ENCODE results near the gene SLC28A3.

Gene SLC28A3

DNA sequence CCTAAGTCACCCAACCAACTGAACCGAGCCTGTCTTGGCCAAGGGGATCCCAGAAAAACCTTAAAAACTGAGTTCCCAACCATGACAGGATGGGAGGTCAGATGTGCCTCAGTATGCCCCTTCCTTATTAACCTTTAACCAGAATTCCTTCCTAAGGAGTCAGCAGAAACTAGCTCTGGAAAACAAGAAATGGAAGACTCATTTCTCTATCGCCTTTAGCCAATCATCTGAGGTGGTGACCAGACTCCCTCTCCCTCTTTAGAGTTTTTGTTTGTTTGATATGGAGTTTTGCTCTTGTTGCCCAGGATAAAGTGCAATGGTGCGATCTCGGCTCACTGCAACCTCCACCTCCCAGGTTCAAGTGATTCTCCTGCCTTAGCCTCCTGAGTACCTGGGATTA lies 37.5 kb downstream of the SLC28A3 start:
- in situ Hi-C loops (cut with HindIII; ENCODE audit: low sequenced_read_pairs), result no loop called here

GRCh38 chr9:84301851-84302250 lies 38.7 kb downstream of the SLC28A3 start:
- in situ Hi-C loops (cut with HindIII; ENCODE audit: low sequenced_read_pairs), result no loop called here

GRCh38 chr9:84300271-84300670 lies 40.3 kb downstream of the SLC28A3 start:
- in situ Hi-C loops (cut with HindIII; ENCODE audit: low sequenced_read_pairs), result no loop called here

GRCh38 chr9:84297162-84297821 lies 43.3 kb downstream of the SLC28A3 start:
- in situ Hi-C loops (cut with HindIII; ENCODE audit: low sequenced_read_pairs), result no loop called here

DNA sequence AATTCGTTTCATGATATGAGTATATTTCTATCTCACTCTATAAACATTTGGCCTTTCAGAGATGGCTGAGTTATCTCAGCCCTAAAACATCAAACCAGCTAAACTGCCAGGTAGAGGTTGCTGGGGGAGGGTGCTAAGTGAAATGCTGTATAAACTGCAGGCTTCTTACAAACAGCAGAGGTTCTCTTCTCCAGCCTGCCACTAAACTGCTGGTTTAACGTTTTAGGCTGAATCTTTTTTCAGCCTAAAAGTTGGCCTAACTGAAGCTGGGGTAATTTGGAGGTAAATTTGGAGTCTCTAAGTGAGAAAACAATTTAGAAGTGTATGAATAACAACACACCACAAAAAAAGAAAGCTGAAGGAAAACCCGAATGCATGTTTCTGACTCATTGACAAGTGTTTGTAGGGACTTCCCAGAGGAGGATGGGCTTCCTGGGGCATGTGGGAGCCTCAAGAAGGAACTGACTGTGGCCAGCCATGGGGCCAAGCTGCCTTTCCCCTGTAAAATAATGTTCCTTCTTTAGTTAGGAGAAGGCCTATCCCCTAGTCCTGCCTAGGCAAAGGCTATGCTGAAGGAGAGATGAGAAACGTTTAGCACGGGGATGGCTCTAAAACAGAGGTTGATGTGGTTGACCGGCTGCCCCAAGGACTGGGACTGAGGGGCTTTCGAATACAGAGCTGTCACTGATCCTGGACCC lies 44.3 kb downstream of the SLC28A3 start:
- in situ Hi-C loops (cut with HindIII; ENCODE audit: low sequenced_read_pairs), result no loop called here

DNA sequence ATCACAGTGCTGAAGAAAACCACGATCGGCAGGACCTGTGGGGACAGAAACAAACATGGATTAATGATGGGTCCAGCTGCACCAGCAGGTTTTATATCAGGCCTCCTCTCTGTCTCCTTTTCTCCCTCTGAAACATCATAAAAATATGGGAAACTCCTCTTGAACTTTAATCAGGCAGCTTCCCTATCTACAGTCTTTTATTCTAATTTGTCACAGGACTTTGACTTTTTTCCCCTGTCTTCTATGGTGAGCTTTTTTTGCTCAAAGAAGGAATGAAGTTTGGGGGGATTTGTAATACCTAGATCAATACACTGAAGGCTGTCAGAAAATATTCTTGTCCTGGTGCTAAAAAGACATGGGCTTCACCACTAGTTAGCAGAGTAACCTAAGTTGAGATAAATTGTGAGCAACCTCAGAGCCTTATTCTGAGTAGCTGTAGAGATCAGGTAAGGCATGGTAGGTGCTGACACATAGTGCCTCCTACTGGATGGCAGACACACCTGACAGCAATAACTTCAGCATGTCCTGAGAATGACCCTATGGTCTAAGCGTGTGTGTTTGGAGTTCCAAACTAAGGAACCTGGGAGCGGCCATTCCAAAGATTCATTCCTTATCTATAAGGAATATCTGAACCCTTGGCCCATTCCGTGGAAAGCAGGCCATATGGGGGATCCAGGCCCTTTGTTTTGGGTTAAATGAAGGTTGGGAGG lies 46.2 kb downstream of the SLC28A3 start:
- in situ Hi-C loops (cut with HindIII; ENCODE audit: low sequenced_read_pairs), result no loop called here

- in situ Hi-C loops (cut with HindIII; ENCODE audit: low sequenced_read_pairs), result no loop called here
These were observed 47.4 kb downstream of the SLC28A3 start for GRCh38 chr9:84293001-84293798.

DNA sequence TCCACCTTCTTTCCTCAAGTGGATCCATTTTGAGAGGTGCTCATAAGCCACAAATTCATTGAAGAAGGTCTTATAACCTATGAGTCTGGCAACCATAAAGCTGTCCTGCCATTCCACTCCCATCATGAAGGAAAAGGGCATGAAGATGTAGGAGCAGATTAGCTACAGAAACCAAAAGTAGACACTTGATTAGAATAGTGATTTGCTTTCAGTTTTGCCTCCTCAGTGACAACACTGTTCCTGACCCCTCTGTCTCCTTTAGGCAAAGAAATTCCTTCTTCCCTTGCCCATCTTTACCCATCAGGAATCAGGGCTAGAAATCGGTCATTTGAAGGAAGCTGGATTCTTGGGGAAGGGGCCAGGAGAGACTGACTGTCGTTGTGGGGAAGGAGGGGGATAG lies 55.2 kb downstream of the SLC28A3 start:
- in situ Hi-C loops (cut with HindIII; ENCODE audit: low sequenced_read_pairs), result no loop called here

DNA sequence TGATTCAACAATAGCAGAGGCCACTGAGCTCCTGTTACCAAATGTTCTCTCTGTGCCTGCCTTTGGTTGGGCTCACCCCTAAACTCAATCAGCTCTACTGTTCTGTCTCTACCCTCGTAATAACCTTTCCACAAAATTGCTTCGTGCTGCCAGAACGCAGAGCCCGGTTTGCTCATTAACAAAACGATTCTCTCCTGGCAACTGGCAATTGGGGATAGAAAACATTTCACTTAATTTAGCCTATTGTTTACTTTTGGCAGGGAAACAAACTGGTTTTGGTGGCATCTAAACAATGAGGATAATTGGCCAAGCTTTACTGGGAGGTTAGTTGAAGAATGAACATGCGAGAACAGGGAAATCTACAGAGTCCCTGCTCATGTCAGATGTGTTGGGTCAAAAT lies 56.6 kb downstream of the SLC28A3 start:
- in situ Hi-C loops (cut with HindIII; ENCODE audit: low sequenced_read_pairs), result no loop called here

DNA sequence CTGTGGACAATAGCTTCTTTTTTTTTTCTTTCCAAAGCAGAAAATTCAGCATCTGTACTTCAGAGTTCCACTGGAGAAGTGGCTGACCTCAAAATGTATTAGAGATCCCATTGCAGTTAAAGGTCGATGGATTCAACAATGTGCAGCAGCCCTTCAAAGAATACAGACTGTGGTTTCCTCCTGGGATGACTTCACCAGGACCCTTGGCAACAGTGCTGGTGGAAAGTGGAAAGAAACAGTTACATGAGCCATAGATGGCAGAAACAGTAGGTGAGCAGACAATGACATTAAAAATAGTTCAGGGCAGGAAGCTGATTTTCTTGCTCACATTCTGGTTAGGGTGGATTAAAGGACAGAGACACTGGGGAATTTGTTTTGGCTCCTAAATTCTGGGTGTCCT lies 62.4 kb downstream of the SLC28A3 start:
- in situ Hi-C loops (cut with HindIII; ENCODE audit: low sequenced_read_pairs), result no loop called here

GRCh38 chr9:84277646-84278045 lies 62.9 kb downstream of the SLC28A3 start:
- in situ Hi-C loops (cut with HindIII; ENCODE audit: low sequenced_read_pairs), result no loop called here

- in situ Hi-C loops (cut with HindIII; ENCODE audit: low sequenced_read_pairs), result no loop called here
These were observed 63.8 kb downstream of the SLC28A3 start for GRCh38 chr9:84276741-84277140.

DNA sequence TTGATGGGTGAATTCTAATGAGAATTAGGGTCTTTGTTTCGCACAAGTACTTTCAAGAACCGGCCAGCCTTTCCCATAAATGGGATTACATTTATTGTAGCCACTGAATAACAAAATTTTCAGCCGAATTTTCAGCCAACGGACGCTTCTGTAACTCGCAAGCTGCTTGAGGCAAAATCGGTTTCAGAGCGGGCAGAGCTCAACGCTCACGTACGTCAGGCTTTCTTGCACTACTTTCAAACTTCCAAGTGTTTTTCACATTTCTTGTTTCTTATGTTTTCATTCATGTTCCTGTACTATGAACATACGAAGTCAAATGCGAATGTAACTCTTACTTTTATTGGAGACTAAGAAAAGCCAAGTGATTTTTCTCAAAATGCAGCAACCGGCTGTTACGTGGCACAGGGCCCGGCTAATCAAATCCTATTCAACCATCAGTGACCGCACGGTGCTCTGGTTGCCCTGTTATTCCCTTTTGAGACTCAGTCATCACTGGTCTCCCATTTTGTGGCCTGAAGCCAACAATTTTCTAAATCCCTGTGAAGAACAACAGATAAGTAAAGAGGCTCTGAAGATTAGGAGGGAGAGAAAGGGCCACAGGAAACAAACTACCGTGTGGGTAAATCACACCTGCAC lies 68.5 kb downstream of the SLC28A3 start:
- in situ Hi-C loops (cut with HindIII; ENCODE audit: low sequenced_read_pairs), result loop anchor here (25.0 kb wide), 1 partner anchor 335 kb away; no protein-coding TSS in a partner anchor

GRCh38 chr9:84271531-84271900 lies 69.0 kb downstream of the SLC28A3 start:
- in situ Hi-C loops (cut with HindIII; ENCODE audit: low sequenced_read_pairs), result loop anchor here (25.0 kb wide), 1 partner anchor 334 kb away; no protein-coding TSS in a partner anchor

DNA sequence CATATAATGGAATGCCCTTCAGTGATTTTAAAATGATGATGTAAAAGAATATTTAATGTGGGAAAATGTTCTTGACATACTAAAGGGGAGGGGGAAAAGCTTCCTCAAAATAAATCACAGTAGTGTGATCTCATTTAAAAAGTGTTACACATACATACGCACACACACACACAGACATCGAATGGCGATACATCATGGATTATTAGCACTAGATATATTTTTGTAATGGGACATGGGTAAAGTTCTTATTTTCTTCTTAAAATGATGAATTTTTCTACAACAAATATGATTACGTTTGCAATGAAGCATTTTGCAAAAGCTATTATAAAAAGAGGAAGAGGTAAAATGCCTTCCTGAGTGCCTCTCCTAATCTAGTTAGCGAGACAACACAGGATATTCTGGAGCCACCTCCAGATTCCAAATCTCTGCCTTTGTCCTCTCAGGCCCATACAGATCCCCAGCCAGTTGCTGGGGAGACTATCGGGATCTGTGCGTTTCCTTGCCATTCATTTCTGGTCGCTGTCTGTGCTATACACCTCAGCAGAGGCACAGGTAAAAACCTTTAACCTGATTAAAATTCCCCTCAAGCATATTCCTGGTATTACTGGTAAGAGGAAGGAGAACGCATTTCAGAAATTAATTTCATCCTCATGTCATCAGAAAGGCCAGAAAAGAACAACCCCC lies 69.6 kb downstream of the SLC28A3 start:
- in situ Hi-C loops (cut with HindIII; ENCODE audit: low sequenced_read_pairs), result loop anchor here (25.0 kb wide), 1 partner anchor 334 kb away; no protein-coding TSS in a partner anchor

DNA sequence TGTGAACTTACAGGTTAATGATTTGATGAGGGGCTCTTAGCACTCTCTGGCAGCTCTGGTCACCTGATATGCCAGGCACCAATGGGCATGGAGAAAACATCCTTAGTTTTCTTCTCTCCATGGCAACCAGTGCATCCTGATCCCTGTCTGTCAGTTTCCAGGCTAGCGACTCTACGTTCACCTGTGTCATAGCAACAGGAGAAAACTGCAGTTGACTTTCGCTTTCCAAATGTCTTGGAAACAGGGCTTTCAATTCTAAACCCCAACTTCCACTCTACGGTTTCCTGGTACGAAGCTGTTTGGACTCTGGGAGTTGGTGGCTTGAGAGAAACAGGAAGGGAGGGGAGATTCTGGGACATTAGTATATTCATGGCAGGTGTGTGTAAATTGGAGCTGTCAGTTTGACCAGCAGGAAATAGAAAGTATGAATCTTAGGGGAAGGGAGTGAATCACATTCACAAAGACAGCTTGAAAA lies 74.4 kb downstream of the SLC28A3 start:
- in situ Hi-C loops (cut with HindIII; ENCODE audit: low sequenced_read_pairs), result loop anchor here (25.0 kb wide), 1 partner anchor 329 kb away; no protein-coding TSS in a partner anchor

GRCh38 chr9:84264307-84265029 lies 76.1 kb downstream of the SLC28A3 start:
- in situ Hi-C loops (cut with HindIII; ENCODE audit: low sequenced_read_pairs), result loop anchor here (25.0 kb wide), 1 partner anchor 327 kb away; no protein-coding TSS in a partner anchor

- in situ Hi-C loops (cut with HindIII; ENCODE audit: low sequenced_read_pairs), result loop anchor here (25.0 kb wide), 1 partner anchor 324 kb away; no protein-coding TSS in a partner anchor
These were observed 79.3 kb downstream of the SLC28A3 start for GRCh38 chr9:84261070-84261746.
